HepG2 (cell line): ENCODE data around the gene LCN2. TPM values are rescaled to one million over a fixed set of nuclear protein-coding genes. Genes with fewer than 3 reads are reported as not detected.
A peak's percentile ranks its signal among the peaks of the same experiment; 100 is the strongest.

ENCODE experiments used
- CEBPG ChIP-seq: IDR thresholded peaks from 2 replicates; pipeline ENCODE4 v1.6.1; 2016
- HHEX ChIP-seq: IDR thresholded peaks from 2 replicates; pipeline ENCODE4 v1.6.1; 2016; ENCODE audit warnings: control low read depth
- HNF4A ChIP-seq: sonication (generic); formaldehyde crosslinking; IDR thresholded peaks from 2 replicates; pipeline ENCODE4 v1.4.0; 2020; ENCODE audit warnings: missing genetic modification reagents
- KDM3A ChIP-seq: IDR thresholded peaks from 2 replicates; pipeline ENCODE4 v1.6.1; 2018; ENCODE audit warnings: low read depth, missing compliant biosample characterization
- NRL ChIP-seq: sonication (generic); formaldehyde crosslinking; IDR thresholded peaks from 2 replicates; pipeline ENCODE4 v1.5.0; 2020; ENCODE audit warnings: missing genetic modification reagents, mild to moderate bottlenecking, moderate library complexity, borderline replicate concordance
- PHF5A ChIP-seq: IDR thresholded peaks from one replicate; pipeline ENCODE4 v1.6.1; 2018; ENCODE audit warnings: low read depth, missing genetic modification reagents; ENCODE audit not compliant: unreplicated experiment
- SIN3A ChIP-seq: IDR thresholded peaks from 2 replicates; pipeline ENCODE4 v1.6.1; 2011; ENCODE audit warnings: low read depth, mild to moderate bottlenecking, control low read depth, low read length, borderline replicate concordance
- SNAI1 ChIP-seq: sonication (generic); formaldehyde crosslinking; IDR thresholded peaks from 2 replicates; pipeline ENCODE4 v1.5.0; 2020; ENCODE audit warnings: mild to moderate bottlenecking, missing genetic modification reagents, borderline replicate concordance
- SOX13 ChIP-seq, 3 experiments: fragments of 450-650 bp in 1 of 3; sonication (generic) in 1 of 3; formaldehyde crosslinking in 1 of 3; IDR thresholded peaks in 2 of 3; conservative IDR thresholded peaks in 1 of 3; 2 replicates each; pipeline versions ENCODE4 v1.5.0 to v1.6.1; 2016 to 2020; ENCODE audit warnings: antibody characterized with exemption in 1 of 3, mild to moderate bottlenecking in 1 of 3, missing compliant biosample characterization in 1 of 3, missing genetic modification reagents in 1 of 3, moderate library complexity in 1 of 3
- ZFP36L1 ChIP-seq: sonication (generic); formaldehyde crosslinking; IDR thresholded peaks from 2 replicates; pipeline ENCODE4 v1.8.0; 2022; ENCODE audit warnings: mild to moderate bottlenecking, missing genetic modification reagents, moderate library complexity
- ZFX ChIP-seq: sonication (generic); formaldehyde crosslinking; IDR thresholded peaks from 2 replicates; pipeline ENCODE4 v1.4.0; 2020; ENCODE audit warnings: mild to moderate bottlenecking, low read depth, missing genetic modification reagents, moderate library complexity
- ZNF430 ChIP-seq: sonication (generic); formaldehyde crosslinking; IDR thresholded peaks from 2 replicates; pipeline ENCODE4 v1.9.0; 2021; ENCODE audit warnings: mild to moderate bottlenecking, missing genetic modification reagents
- ZNF431 ChIP-seq: sonication (generic); formaldehyde crosslinking; IDR thresholded peaks from 2 replicates; pipeline ENCODE4 v1.9.0; 2022; ENCODE audit warnings: missing genetic modification reagents, low read depth, mild to moderate bottlenecking, borderline replicate concordance
- ZZZ3 ChIP-seq: sonication (generic); formaldehyde crosslinking; IDR thresholded peaks from 2 replicates; pipeline ENCODE4 v1.4.0; 2020; ENCODE audit warnings: missing genetic modification reagents, mild to moderate bottlenecking, borderline replicate concordance
- polyA plus RNA-seq, 8 experiments: library from polyadenylated mRNA; depleted of rRNA in 3 of 8; stranded (reverse) in 7 of 8; unstranded in 1 of 8; fragments of >200 nt; fragmentation: Illumina TruSeq in 4 of 8; extraction: Trizol in 4 of 8; gene quantifications; 2 replicates each; pipeline versions ENCODE4 v1.2.1 to v1.2.3, GENCODE V29; 2011 to 2016; ENCODE audit warnings: low read depth in 4 of 8, missing spikeins in 1 of 8, mixed read lengths in 1 of 8; ENCODE audit not compliant: insufficient read depth in 1 of 8
- total RNA-seq, 5 experiments: library from RNA; depleted of rRNA; stranded (reverse); fragments of >200 nt; fragmentation: Illumina TruSeq; extraction: Trizol; gene quantifications; 2 replicates each; pipeline ENCODE4 v1.2.3, GENCODE V29; 2016; ENCODE audit warnings: low read depth in 1 of 5
- TF ChIP-seq, protein P1 (sequence below): sonication (generic); formaldehyde crosslinking; IDR thresholded peaks from 2 replicates; pipeline ENCODE4 v1.5.1; 2020; ENCODE audit warnings: mild to moderate bottlenecking, moderate library complexity, missing genetic modification reagents
- TF ChIP-seq, protein P2 (sequence below): sonication (generic); formaldehyde crosslinking; IDR thresholded peaks from 2 replicates; pipeline ENCODE4 v1.9.0; 2022; ENCODE audit warnings: missing genetic modification reagents, mild to moderate bottlenecking, borderline replicate concordance
- TF ChIP-seq, protein P3 (sequence below): sonication (generic); formaldehyde crosslinking; conservative IDR thresholded peaks from 2 replicates; pipeline ENCODE4 v1.4.0; 2020; ENCODE audit warnings: mild to moderate bottlenecking, missing genetic modification reagents, moderate library complexity
- TF ChIP-seq, protein P4 (sequence below): sonication (generic); formaldehyde crosslinking; IDR thresholded peaks from 2 replicates; pipeline ENCODE4 v1.4.0; 2020; ENCODE audit warnings: missing genetic modification reagents, borderline replicate concordance

LCN2 gene
- total and polyA plus RNA-seq, 2 of the 13 experiments (the other 11 are each of a cell fraction or from before 2014, with no cell fraction given): 0.38 to 1.4 TPM

GRCh38 chr9:128125580-128126354 lies 23.5 kb upstream of the LCN2 start (continued):
- TF ChIP-seq, protein P1, sequence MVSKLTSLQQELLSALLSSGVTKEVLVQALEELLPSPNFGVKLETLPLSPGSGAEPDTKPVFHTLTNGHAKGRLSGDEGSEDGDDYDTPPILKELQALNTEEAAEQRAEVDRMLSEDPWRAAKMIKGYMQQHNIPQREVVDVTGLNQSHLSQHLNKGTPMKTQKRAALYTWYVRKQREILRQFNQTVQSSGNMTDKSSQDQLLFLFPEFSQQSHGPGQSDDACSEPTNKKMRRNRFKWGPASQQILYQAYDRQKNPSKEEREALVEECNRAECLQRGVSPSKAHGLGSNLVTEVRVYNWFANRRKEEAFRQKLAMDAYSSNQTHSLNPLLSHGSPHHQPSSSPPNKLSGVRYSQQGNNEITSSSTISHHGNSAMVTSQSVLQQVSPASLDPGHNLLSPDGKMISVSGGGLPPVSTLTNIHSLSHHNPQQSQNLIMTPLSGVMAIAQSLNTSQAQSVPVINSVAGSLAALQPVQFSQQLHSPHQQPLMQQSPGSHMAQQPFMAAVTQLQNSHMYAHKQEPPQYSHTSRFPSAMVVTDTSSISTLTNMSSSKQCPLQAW: peak; percentile 44; the same call in 1 of the 2 replicates
- TF ChIP-seq, protein P2, sequence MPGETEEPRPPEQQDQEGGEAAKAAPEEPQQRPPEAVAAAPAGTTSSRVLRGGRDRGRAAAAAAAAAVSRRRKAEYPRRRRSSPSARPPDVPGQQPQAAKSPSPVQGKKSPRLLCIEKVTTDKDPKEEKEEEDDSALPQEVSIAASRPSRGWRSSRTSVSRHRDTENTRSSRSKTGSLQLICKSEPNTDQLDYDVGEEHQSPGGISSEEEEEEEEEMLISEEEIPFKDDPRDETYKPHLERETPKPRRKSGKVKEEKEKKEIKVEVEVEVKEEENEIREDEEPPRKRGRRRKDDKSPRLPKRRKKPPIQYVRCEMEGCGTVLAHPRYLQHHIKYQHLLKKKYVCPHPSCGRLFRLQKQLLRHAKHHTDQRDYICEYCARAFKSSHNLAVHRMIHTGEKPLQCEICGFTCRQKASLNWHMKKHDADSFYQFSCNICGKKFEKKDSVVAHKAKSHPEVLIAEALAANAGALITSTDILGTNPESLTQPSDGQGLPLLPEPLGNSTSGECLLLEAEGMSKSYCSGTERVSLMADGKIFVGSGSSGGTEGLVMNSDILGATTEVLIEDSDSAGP (CRISPR knock-in tag): 0 out of 2 replicates have a peak, but pooled peaks have one; percentile 14
- TF ChIP-seq, protein P3, sequence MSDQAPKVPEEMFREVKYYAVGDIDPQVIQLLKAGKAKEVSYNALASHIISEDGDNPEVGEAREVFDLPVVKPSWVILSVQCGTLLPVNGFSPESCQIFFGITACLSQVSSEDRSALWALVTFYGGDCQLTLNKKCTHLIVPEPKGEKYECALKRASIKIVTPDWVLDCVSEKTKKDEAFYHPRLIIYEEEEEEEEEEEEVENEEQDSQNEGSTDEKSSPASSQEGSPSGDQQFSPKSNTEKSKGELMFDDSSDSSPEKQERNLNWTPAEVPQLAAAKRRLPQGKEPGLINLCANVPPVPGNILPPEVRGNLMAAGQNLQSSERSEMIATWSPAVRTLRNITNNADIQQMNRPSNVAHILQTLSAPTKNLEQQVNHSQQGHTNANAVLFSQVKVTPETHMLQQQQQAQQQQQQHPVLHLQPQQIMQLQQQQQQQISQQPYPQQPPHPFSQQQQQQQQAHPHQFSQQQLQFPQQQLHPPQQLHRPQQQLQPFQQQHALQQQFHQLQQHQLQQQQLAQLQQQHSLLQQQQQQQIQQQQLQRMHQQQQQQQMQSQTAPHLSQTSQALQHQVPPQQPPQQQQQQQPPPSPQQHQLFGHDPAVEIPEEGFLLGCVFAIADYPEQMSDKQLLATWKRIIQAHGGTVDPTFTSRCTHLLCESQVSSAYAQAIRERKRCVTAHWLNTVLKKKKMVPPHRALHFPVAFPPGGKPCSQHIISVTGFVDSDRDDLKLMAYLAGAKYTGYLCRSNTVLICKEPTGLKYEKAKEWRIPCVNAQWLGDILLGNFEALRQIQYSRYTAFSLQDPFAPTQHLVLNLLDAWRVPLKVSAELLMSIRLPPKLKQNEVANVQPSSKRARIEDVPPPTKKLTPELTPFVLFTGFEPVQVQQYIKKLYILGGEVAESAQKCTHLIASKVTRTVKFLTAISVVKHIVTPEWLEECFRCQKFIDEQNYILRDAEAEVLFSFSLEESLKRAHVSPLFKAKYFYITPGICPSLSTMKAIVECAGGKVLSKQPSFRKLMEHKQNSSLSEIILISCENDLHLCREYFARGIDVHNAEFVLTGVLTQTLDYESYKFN (CRISPR knock-in tag): peak; percentile 49; the same call in 1 of the 2 replicates
- TF ChIP-seq NRL (CRISPR knock-in tag) (no peak), ZFP36L1 (CRISPR knock-in tag) (no peak), CEBPG (CRISPR knock-in tag) (no peak), KDM3A (CRISPR knock-in tag) (no peak), HHEX (CRISPR knock-in tag) (no peak), PHF5A (CRISPR knock-in tag) (no peak), HNF4A (peak; percentile 72), ZNF431 (CRISPR knock-in tag) (0 out of 2 replicates have a peak, but pooled peaks have one; percentile 41), SIN3A (no peak), SOX13 (IDR thresholded peaks at IDR 0.05) (no peak), SOX13 (CRISPR knock-in tag; conservative IDR thresholded peaks at IDR 0.05 in 1 of 2, IDR thresholded peaks at IDR 0.05 in 1 of 2) (no peak), ZFX (CRISPR knock-in tag) (0 out of 2 replicates have a peak, but pooled peaks have one; percentile 24), ZNF430 (CRISPR knock-in tag) (no peak), ZZZ3 (CRISPR knock-in tag) (no peak), SNAI1 (CRISPR knock-in tag) (no peak)
- TF ChIP-seq, protein P4, sequence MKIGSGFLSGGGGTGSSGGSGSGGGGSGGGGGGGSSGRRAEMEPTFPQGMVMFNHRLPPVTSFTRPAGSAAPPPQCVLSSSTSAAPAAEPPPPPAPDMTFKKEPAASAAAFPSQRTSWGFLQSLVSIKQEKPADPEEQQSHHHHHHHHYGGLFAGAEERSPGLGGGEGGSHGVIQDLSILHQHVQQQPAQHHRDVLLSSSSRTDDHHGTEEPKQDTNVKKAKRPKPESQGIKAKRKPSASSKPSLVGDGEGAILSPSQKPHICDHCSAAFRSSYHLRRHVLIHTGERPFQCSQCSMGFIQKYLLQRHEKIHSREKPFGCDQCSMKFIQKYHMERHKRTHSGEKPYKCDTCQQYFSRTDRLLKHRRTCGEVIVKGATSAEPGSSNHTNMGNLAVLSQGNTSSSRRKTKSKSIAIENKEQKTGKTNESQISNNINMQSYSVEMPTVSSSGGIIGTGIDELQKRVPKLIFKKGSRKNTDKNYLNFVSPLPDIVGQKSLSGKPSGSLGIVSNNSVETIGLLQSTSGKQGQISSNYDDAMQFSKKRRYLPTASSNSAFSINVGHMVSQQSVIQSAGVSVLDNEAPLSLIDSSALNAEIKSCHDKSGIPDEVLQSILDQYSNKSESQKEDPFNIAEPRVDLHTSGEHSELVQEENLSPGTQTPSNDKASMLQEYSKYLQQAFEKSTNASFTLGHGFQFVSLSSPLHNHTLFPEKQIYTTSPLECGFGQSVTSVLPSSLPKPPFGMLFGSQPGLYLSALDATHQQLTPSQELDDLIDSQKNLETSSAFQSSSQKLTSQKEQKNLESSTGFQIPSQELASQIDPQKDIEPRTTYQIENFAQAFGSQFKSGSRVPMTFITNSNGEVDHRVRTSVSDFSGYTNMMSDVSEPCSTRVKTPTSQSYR (CRISPR knock-in tag): peak; percentile 53; the same call in 1 of the 2 replicates
